ENCODE measurements around the gene YAF2.

DNA sequence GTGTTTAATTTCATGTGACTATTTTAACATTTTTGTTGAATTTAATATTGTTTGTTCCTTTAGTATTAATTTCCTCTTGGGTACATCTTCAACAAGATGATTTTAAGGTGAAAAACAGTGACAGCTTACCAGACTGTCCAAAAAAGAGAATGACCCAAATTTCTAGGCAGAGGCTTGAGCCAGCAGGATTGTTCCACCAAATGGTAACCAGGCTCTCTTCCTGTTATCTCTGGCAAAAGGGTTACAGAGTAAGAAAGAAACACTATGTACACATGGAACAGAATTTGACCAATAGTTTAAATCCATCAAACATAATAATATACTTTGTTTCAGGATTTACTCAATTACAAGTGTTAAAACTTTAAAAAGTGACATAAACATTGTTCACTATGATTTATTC lies 39.0 kb downstream of the YAF2 start:
- TF ChIP-seq REST (IDR thresholded peaks at IDR 0.05; ENCODE audit: insufficient read depth in 1 of 2, low read depth in 2 of 2, low read length in 1 of 2) (no peak), POLR2AphosphoS5 (IDR thresholded peaks at IDR 0.05; ENCODE audit: low read depth, low read length) (no peak), TCF7L2 (IDR thresholded peaks at IDR 0.05; ENCODE audit: low read depth, low read length) (no peak)
- TF ChIP-seq, protein P1, sequence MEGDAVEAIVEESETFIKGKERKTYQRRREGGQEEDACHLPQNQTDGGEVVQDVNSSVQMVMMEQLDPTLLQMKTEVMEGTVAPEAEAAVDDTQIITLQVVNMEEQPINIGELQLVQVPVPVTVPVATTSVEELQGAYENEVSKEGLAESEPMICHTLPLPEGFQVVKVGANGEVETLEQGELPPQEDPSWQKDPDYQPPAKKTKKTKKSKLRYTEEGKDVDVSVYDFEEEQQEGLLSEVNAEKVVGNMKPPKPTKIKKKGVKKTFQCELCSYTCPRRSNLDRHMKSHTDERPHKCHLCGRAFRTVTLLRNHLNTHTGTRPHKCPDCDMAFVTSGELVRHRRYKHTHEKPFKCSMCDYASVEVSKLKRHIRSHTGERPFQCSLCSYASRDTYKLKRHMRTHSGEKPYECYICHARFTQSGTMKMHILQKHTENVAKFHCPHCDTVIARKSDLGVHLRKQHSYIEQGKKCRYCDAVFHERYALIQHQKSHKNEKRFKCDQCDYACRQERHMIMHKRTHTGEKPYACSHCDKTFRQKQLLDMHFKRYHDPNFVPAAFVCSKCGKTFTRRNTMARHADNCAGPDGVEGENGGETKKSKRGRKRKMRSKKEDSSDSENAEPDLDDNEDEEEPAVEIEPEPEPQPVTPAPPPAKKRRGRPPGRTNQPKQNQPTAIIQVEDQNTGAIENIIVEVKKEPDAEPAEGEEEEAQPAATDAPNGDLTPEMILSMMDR (IDR thresholded peaks at IDR 0.05), result no peak

Measured in Panc1 (cell line).